ENCODE measurements around the gene DEFB123.
"Not testable (repeated sequence)": the region's sequence is repeated elsewhere in the genome, so short reads cannot be mapped to it uniquely, and the experiment has no call there.

DEFB123 gene

DNA sequence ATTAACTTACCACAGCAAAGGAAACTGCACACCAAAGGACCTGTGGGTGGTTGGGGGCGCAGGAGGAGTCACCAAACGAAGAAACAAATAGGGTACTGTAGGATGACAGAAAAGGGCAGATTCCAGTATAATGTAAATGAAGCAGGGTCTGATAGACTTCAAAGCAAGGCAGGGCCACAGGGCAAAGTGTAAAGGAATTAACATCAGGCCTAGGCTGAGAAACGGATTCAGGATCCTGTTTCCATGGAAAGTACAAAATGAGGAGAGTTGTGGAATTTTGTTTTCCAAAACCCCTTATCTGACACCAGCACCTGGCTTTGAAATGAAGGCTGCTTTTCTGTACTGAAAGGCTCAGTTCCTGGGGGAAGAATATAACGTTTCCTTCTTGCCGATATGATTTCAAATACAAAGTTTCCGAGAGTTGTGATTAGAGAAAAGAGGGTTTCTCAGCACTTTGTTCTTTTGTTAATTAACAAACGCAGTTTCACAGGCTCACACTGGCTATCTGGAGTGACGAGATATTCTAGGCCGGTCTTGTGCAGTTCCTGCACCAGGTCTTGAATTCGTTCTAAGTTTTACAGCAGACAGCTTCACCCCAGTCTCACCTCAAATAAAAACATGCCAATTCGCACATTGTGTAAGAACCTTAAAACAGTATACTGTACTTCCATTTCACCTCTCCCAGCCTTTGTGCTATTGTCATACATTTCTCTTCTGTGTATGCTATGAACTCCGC is 5.8 kb downstream of the DEFB123 start:
- ChIA-PET CTCF (no interaction called here), POLR2A (no interaction called here)
- TF ChIP-seq ZNF384 (IDR thresholded peaks at IDR 0.05) (no peak), ARNT (IDR thresholded peaks at IDR 0.05) (no peak), FOXK2 (IDR thresholded peaks at IDR 0.05) (no peak), FOXM1 (IDR thresholded peaks at IDR 0.05; ENCODE audit: borderline replicate concordance) (no peak)
- TF ChIP-seq, protein P1, sequence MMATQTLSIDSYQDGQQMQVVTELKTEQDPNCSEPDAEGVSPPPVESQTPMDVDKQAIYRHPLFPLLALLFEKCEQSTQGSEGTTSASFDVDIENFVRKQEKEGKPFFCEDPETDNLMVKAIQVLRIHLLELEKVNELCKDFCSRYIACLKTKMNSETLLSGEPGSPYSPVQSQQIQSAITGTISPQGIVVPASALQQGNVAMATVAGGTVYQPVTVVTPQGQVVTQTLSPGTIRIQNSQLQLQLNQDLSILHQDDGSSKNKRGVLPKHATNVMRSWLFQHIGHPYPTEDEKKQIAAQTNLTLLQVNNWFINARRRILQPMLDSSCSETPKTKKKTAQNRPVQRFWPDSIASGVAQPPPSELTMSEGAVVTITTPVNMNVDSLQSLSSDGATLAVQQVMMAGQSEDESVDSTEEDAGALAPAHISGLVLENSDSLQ (IDR thresholded peaks at IDR 0.05), result no peak
- DNase-seq (ENCODE audit: extremely low spot score), result no peak

DNA sequence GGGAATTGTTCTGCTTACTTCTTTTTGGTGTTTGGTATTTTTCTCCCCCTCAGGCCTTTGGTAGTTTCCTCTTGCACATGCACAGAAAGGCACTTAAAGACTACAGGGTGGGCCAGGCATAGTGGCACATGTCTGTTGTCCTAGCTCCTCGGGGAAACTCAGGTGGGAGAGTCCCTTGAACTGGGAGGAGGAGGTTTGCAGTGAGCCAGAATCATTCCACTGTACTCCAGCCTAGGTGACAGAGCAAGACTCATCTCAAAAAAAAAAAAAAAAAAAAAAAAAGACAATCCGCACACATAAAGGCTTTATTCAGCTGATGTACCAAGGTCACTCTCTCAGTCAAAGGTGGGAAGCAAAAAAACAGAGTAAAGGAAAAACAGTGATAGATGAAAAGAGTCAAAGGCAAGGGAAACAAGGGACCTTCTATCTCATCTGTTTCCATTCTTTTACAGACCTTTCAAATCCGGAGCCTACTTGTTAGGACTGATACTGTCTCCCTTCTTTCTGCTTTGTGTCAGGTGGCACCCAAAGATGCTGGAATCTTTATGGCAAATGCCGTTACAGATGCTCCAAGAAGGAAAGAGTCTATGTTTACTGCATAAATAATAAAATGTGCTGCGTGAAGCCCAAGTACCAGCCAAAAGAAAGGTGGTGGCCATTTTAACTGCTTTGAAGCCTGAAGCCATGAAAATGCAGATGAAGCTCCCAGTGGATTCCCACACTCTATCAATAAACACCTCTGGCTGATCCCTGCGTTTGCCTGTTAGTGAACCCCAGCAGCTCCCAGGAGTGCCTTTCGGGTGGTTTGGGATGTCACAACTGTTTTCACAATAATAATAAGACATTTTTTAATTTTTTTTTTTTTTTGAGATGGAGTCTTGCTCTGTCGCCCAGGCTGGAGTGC is 9.3 kb downstream of the DEFB123 start:
- ChIA-PET POLR2A (no interaction called here), CTCF (interaction anchor here (0.5 to 1.0 kb wide), 3 partner anchors 10 to 68 kb away, joined by 3 to 4 read pairs (median 4); partner anchors contain the start of gene DEFB123)
- no peak for DNase-seq (ENCODE audit: extremely low spot score)
- TF ChIP-seq ARNT (IDR thresholded peaks at IDR 0.05) (no peak), L3MBTL2 (conservative IDR thresholded peaks at IDR 0.05) (no peak), NFRKB (IDR thresholded peaks at IDR 0.05) (no peak), FOXK2 (IDR thresholded peaks at IDR 0.05) (no peak)
- TF ChIP-seq, protein P1 (IDR thresholded peaks at IDR 0.05), result no peak

DNA sequence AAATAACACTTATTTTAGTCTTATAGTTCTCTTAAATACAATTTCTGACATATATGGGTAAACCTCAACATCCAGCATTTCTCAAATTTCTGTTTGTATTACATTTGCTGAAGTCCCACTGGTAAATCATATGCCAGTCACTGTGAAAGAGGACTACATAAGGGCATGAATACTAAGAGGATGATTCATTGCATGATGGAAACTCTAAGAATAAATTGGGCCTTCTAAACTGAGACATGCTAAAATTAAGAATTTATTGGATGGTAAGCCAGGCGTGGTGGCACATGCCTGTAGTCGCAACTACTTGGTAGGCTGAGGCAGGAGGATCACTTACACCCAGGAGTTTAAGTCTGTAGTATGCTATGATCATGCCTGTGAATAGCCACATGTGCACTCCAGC is 12.1 kb downstream of the DEFB123 start:
- CTCF ChIA-PET, result no interaction called here
- POLR2A ChIA-PET, result no interaction called here
- TF ChIP-seq FOXK2 (IDR thresholded peaks at IDR 0.05) (no peak), L3MBTL2 (conservative IDR thresholded peaks at IDR 0.05) (no peak)
- TF ChIP-seq, protein P1 (IDR thresholded peaks at IDR 0.05), result no peak
- no peak for DNase-seq (ENCODE audit: extremely low spot score)

GRCh38 chr20:31454361-31454760 is 13.9 kb downstream of the DEFB123 start:
- TF ChIP-seq ZNF384 (IDR thresholded peaks at IDR 0.05) (no peak), BHLHE40 (IDR thresholded peaks at IDR 0.05; ENCODE audit: borderline replicate concordance) (no peak), TARDBP (IDR thresholded peaks at IDR 0.05) (no peak), NFRKB (IDR thresholded peaks at IDR 0.05) (no peak), FOXK2 (IDR thresholded peaks at IDR 0.05) (no peak), CTBP1 (IDR thresholded peaks at IDR 0.05; ENCODE audit: borderline replicate concordance) (no peak), SUZ12 (IDR thresholded peaks at IDR 0.05) (no peak), L3MBTL2 (conservative IDR thresholded peaks at IDR 0.05) (no peak)
- ChIA-PET CTCF (interaction anchor here (2.1 kb wide), 1 partner anchor 49 kb away, joined by 6 read pairs; no protein-coding TSS in a partner anchor), POLR2A (no interaction called here)
- no peak for DNase-seq (ENCODE audit: extremely low spot score)

- DNase-seq (ENCODE audit: extremely low spot score); POLR2A ChIA-PET; CTCF ChIA-PET: not testable (repeated sequence)
These were observed 30.5 kb downstream of the DEFB123 start for GRCh38 chr20:31470946-31471345.

- CTCF ChIA-PET, result interaction anchor here (0.6 kb wide), 1 partner anchor 18 kb away, joined by 4 read pairs; no protein-coding TSS in a partner anchor
- no peak for DNase-seq (ENCODE audit: extremely low spot score)
- POLR2A ChIA-PET, result no interaction called here
- TF ChIP-seq BHLHE40 (IDR thresholded peaks at IDR 0.05; ENCODE audit: borderline replicate concordance) (no peak), SUZ12 (IDR thresholded peaks at IDR 0.05) (no peak), FOXA1 (IDR thresholded peaks at IDR 0.05) (no peak), FOXK2 (IDR thresholded peaks at IDR 0.05) (no peak)
- TF ChIP-seq, protein P1 (IDR thresholded peaks at IDR 0.05), result no peak
These were observed 32.2 kb downstream of the DEFB123 start for GRCh38 chr20:31472395-31473330.

Measured in HEK293T (cell line).